Measurements from ENCODE around the gene ADORA3. TPM values are rescaled to one million over a fixed set of nuclear protein-coding genes. Genes with fewer than 3 reads are reported as not detected.

Gene ADORA3
- total RNA-seq, 2 experiments from 2014 or later: 0.17 TPM; not detected in 1

GRCh38 chr1:111449703-111450017 lies 53.8 kb downstream of the ADORA3 start:
- ChIA-PET CTCF (ENCODE audit: unreplicated experiment) (interaction anchor here (0.6 kb wide), 1 partner anchor 288 kb away, joined by 3 read pairs; no protein-coding TSS in a partner anchor), POLR2A (interaction anchor here (0.6 to 1.2 kb wide), 3 partner anchors 15 to 579 kb away, joined by 3 to 6 read pairs (median 4); no protein-coding TSS in a partner anchor)
- intact Hi-C loops (cut with micrococcal nuclease; ENCODE audit: unreplicated experiment): loop anchor here (1.0 to 10.0 kb wide), 3 partner anchors 43 to 105 kb away; no protein-coding TSS in a partner anchor
- DNase-seq (ENCODE audit: low spot score): no peak
- H3K9me2 ChIP-seq (ENCODE audit: insufficient read depth, low read length): no peaks in the 10 kb centered on the region
- H3K9me3 ChIP-seq (ENCODE audit: low read length): no peaks in the 10 kb centered on the region
- no TSS peak for BruUV-seq (replicated peaks)
- peak overlapping the region; percentile 98 for H3K4me3 ChIP-seq (ENCODE audit: low read depth, low read length, poor library complexity, severe bottlenecking)
- no peak for TF ChIP-seq CTCF (conservative IDR thresholded peaks at IDR 0.05; ENCODE audit: low read length)
- TF ChIP-seq EZH2phosphoT487 (IDR thresholded peaks at IDR 0.05; ENCODE audit: borderline replicate concordance, low read depth, low read length): no peak
- H3K27ac ChIP-seq (ENCODE audit: low read depth, low read length, poor library complexity, severe bottlenecking): peak overlapping the region; percentile 39
- H3K4me1 ChIP-seq (ENCODE audit: insufficient read depth, low read length, poor library complexity, severe bottlenecking): peaks cover 36% of the 10 kb centered on the region
- peaks cover 80% of the 10 kb centered on the region for H3K36me3 ChIP-seq (ENCODE audit: insufficient read depth, low read length)
- H2AFZ ChIP-seq (ENCODE audit: low read length): peak overlapping the region; percentile 59; the same call in 1 of the 2 replicates
- H3K79me2 ChIP-seq (ENCODE audit: insufficient read depth, low read depth, low read length): peaks cover 95% of the 10 kb centered on the region
- H3K4me2 ChIP-seq (ENCODE audit: low read length): peak overlapping the region; percentile 89
- H4K20me1 ChIP-seq (ENCODE audit: insufficient read depth, low read length): peaks cover 23% of the 10 kb centered on the region; the same call in 1 of the 2 replicates

Small RNA genes within 50 kb of the gene (small RNA-seq; reads per million reads assigned to genes)
- gene RNU6-792P: not detected

Other genes with a start within 250 kb of the ADORA3 start
- gene CHIA, start 212.8 kb downstream of the ADORA3 start, total RNA-seq (2014; rRNA removed; shearing (Covaris generic)): not detected in 2 replicates
- not detected in 2 replicates for gene CHIA, start 212.8 kb downstream of the ADORA3 start, total RNA-seq (2022)
- 3.8 and 4.1 TPM in 2 replicates for gene OVGP1, start 75.9 kb downstream of the ADORA3 start, total RNA-seq (2014; rRNA removed; shearing (Covaris generic))
- 0.93 and 2.0 TPM in 2 replicates for gene OVGP1, start 75.9 kb downstream of the ADORA3 start, total RNA-seq (2022)
- 63.0 and 97.3 TPM in 2 replicates for gene WDR77, start 54.4 kb downstream of the ADORA3 start, total RNA-seq (2014; rRNA removed; shearing (Covaris generic))
- 59.9 and 66.4 TPM in 2 replicates for gene WDR77, start 54.4 kb downstream of the ADORA3 start, total RNA-seq (2022)
- gene ATP5PB, start 54.2 kb downstream of the ADORA3 start, total RNA-seq (2014; rRNA removed; shearing (Covaris generic)): 286 and 291 TPM in 2 replicates
- gene ATP5PB, start 54.2 kb downstream of the ADORA3 start, total RNA-seq (2022): 285 and 303 TPM in 2 replicates
- 0.39 and 1.3 TPM in 2 replicates for gene C1orf162, start 29.6 kb downstream of the ADORA3 start, total RNA-seq (2014; rRNA removed; shearing (Covaris generic))
- gene C1orf162, start 29.6 kb downstream of the ADORA3 start, total RNA-seq (2022): 1.1 and 1.4 TPM in 2 replicates
- gene TMIGD3, start within 50 bp of the ADORA3 start, total RNA-seq (2014; rRNA removed; shearing (Covaris generic)): not detected in 2 replicates
- not detected in 2 replicates for gene TMIGD3, start within 50 bp of the ADORA3 start, total RNA-seq (2022)
- 8.5 and 10.4 TPM in 2 replicates for gene RAP1A, start 116.2 kb upstream of the ADORA3 start, total RNA-seq (2014; rRNA removed; shearing (Covaris generic))
- gene RAP1A, start 116.2 kb upstream of the ADORA3 start, total RNA-seq (2022): 72.0 and 86.3 TPM in 2 replicates
- 3.9 and 4.1 TPM in 2 replicates for gene INKA2, start 235.8 kb upstream of the ADORA3 start, total RNA-seq (2014; rRNA removed; shearing (Covaris generic))
- 10.8 and 12.2 TPM in 2 replicates for gene INKA2, start 235.8 kb upstream of the ADORA3 start, total RNA-seq (2022)